ENCODE results near the gene RPL31.

RPL31 gene

DNA sequence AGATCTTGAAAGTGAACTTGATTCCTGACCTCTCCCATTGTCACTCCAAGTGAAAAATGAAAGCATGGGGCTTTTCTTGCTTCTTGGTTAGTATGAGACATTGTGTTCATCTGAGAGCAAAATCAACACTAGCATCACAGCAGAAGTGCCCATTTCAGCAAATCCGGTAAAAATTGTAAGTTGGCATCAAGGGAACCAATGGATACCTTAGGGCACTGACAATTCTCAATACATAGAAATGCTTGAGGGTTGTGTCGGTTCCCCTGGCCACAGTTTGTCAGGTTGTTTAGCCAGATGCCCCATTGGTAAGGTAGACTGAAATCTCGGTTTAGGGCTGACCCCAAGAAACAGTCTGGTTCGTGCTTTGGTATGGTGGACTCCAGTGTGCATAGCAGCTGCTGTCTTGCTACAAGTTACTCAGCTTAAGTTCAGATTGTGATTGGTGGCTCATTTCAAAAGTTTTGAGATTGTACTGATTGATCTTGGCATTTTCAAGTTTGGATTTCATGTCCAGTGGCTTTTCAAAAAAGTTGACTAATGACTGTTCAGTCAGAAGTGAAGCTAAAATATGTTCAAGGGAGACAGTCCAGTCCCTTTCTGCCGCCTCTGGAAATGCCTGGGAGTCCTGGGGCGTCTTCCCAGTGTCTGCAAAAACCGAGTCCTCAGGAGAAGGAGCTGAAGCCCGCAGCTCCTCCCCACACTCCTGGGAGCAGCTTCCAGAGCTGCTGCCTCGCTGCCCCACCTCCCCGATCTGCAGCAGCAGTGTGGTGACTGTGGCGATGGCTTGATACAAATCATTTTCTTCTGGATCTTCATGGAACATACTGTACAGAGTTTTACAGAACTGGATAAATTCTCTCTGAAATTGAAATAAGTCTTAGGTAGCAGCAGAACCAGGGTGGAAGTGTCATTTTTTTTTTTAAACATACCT, 5.6 kb downstream of the RPL31 start:
- TF ChIP-seq, protein P1, sequence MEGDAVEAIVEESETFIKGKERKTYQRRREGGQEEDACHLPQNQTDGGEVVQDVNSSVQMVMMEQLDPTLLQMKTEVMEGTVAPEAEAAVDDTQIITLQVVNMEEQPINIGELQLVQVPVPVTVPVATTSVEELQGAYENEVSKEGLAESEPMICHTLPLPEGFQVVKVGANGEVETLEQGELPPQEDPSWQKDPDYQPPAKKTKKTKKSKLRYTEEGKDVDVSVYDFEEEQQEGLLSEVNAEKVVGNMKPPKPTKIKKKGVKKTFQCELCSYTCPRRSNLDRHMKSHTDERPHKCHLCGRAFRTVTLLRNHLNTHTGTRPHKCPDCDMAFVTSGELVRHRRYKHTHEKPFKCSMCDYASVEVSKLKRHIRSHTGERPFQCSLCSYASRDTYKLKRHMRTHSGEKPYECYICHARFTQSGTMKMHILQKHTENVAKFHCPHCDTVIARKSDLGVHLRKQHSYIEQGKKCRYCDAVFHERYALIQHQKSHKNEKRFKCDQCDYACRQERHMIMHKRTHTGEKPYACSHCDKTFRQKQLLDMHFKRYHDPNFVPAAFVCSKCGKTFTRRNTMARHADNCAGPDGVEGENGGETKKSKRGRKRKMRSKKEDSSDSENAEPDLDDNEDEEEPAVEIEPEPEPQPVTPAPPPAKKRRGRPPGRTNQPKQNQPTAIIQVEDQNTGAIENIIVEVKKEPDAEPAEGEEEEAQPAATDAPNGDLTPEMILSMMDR (IDR thresholded peaks at IDR 0.05; ENCODE audit: low read depth, low read length), result no peak
- DNase-seq (ENCODE audit: low read depth in 2 of 2), result peak in 1 of 2 donors; percentile 9

DNA sequence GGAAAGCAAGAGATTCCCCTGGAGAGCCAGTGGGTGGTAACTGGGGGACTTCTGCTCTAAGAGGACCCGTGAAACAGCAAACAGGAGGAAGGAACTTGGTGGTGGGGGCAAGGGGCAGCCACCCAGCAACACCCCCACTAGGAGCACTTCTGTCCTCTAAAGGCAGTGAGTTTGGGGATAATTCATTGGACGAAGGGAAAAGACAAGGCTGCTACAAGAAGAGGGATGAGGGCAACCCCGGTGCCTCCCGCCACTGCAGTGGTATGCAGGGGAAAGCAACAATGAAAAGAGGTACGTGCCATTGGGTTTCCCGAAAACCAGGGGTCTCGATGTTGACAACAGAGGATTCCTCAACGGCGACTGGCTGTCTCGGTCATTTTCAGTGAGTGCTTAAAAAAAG, 9.1 kb downstream of the RPL31 start:
- DNase-seq (ENCODE audit: low read depth in 2 of 2), result no peak

More for the DNA sequence above, 5.6 kb downstream of the RPL31 start:
- H3K4me3 ChIP-seq (replicated peaks in 1 of 2; ENCODE audit: low read depth in 2 of 2, low read length in 2 of 2), result no peak overlapping the region

DNA sequence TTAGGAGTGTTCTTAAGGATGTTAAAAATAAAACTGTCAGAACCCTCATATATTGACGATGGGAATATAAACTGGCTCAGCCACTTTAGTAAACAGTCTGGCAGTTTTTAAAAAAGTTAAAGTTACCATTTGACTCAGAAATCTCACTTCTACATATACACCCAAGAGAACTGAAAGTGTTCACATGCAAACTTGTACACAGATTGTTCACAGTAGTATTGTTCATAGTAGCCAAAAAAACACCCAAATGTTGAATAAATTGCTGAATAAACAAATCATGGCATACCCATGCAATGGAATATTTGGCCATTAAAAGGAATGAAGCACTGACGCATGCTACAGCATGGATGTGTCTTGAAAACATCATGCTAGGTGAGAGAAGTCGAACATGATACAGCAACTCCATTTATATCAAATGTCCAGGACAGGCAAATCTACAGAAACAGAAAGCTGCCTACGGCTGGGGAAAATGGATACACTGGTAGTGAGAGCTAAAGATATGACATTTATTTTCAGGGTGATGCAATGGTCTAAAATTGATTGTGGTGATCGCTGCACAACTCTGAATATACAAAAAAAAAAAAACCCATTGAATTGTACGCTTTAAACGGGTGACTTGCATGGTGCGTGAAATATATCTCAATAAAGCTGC, 10.1 kb downstream of the RPL31 start:
- H3K4me3 ChIP-seq (replicated peaks in 1 of 2; ENCODE audit: low read depth in 2 of 2, low read length in 2 of 2), result no peak overlapping the region
- TF ChIP-seq, protein P1 (IDR thresholded peaks at IDR 0.05; ENCODE audit: low read depth, low read length), result no peak
- no peak for DNase-seq (ENCODE audit: low read depth in 2 of 2)

More for the DNA sequence above, 9.1 kb downstream of the RPL31 start:
- H3K4me3 ChIP-seq (replicated peaks in 1 of 2; ENCODE audit: low read depth in 2 of 2, low read length in 2 of 2), result no peak overlapping the region
- TF ChIP-seq, protein P1 (IDR thresholded peaks at IDR 0.05; ENCODE audit: low read depth, low read length), result no peak

DNA sequence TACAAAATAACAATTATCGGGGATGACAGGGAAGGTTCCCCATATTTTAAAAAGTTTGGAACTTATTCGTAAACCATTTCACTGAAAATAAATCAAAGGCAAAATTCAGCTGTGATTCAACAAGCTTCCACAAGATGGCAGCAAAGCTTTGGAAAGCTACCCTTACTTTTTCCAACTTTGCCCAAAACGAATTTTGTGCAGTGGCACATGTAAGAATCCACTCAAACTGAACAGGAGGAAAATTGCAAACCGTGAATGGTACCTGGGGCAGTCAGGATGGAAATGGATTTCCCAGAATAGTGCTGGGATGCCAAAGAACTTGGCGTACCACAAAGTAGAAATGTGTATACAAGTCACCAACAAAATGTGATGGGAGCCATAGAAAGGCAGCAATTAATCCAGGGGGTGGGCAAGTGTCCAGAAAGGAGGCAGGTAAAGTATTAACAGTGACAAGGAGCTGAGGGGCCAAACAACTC, 10.7 kb downstream of the RPL31 start:
- DNase-seq (ENCODE audit: low read depth in 2 of 2), result peak; percentile 68 to 69
- TF ChIP-seq, protein P1 (IDR thresholded peaks at IDR 0.05; ENCODE audit: low read depth, low read length), result peak; percentile 75
- no peak overlapping the region for H3K4me3 ChIP-seq (replicated peaks in 1 of 2; ENCODE audit: low read depth in 2 of 2, low read length in 2 of 2)

DNA sequence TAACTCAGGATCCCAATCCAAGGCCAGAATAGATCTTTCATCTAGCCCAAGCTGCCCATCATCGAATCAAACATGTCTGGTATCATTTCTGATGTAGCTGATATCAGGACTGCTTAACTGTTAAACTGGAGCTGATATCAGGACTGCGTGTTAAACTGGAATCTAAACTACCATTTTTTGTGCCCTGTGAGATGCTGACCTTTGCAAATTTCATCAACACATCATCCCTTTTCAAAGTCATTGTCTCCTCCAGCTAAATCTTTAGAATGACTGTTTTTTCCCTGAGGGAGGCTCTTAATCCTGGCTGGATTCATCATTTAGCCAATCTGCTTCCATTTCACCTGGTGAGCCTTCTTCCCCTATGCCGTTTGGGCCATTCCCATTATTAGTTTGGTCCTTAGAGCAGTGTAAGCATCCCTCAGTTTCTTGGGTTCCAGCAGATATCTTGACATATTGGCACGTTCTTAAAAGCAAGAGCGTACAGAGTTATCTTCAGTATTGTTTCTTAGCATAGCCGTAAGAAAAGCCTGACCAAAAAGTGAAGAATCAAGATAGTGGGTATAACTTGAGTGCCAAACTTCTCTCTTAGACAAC, 12.3 kb downstream of the RPL31 start:
- DNase-seq (ENCODE audit: low read depth in 2 of 2), result no peak
- TF ChIP-seq, protein P1 (IDR thresholded peaks at IDR 0.05; ENCODE audit: low read depth, low read length), result no peak
- H3K4me3 ChIP-seq (replicated peaks in 1 of 2; ENCODE audit: low read depth in 2 of 2, low read length in 2 of 2), result no peak overlapping the region

DNA sequence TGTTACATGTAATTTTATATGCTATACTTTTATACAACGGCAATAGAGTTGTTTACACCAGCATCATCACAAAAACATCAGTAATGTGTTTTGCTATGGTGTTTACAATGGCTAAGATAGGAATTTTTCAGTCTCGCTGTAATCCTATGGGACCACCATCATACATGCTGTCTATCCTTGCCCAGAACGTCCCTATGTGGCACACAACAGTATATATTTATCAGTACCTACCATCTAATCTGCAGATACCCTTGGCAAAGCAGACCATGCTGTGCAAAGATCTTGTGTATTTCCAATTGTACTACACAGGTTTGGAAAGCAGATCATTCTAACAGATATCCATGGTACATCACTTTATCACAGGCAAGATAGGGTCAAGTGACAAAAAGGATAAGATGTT, 15.3 kb downstream of the RPL31 start:
- no peak overlapping the region for H3K4me3 ChIP-seq (replicated peaks in 1 of 2; ENCODE audit: low read depth in 2 of 2, low read length in 2 of 2)
- no peak for DNase-seq (ENCODE audit: low read depth in 2 of 2)
- TF ChIP-seq, protein P1 (IDR thresholded peaks at IDR 0.05; ENCODE audit: low read depth, low read length), result no peak
